K562 (cell line): ENCODE measurements around the gene GNG7.

ENCODE experiments used
- CEBPB ChIP-seq: fragments of 450-650 bp; IDR thresholded peaks from 2 replicates; pipeline ENCODE4 v1.6.1; 2016; ENCODE audit warnings: missing genetic modification characterization, missing compliant biosample characterization
- EP300 ChIP-seq: IDR thresholded peaks from 2 replicates; pipeline ENCODE4 v1.6.1; 2012; ENCODE audit warnings: low read length, improper control_type of control experiment
- EZH2 ChIP-seq: IDR thresholded peaks from 2 replicates; pipeline ENCODE4 v1.6.1; 2012; ENCODE audit warnings: low read depth, mild to moderate bottlenecking, inconsistent platforms, low read length, borderline replicate concordance
- MXI1 ChIP-seq: IDR thresholded peaks from 2 replicates; pipeline ENCODE4 v1.6.1; 2011; ENCODE audit warnings: low read depth, mild to moderate bottlenecking, improper control_type of control experiment, low read length
- RAD21 ChIP-seq, 2 experiments: fragments of 250-450 bp in 1 of 2; fragments of 450-650 bp in 1 of 2; sonication (Bioruptor Pico) in 1 of 2; formaldehyde crosslinking in 1 of 2; IDR thresholded peaks in 1 of 2; conservative IDR thresholded peaks in 1 of 2; 2 replicates each; pipeline versions ENCODE4 v1.4.0 to v1.8.0; 2020 to 2022; ENCODE audit warnings: mild to moderate bottlenecking in 2 of 2, moderate library complexity in 1 of 2
- TF ChIP-seq, protein P1 (sequence below): fragments of 250-450 bp; sonication (Bioruptor Pico); IDR thresholded peaks from 2 replicates; pipeline ENCODE4 v1.5.0; 2021; ENCODE audit warnings: mild to moderate bottlenecking, borderline replicate concordance
- TF ChIP-seq, protein P2 (sequence below), 3 experiments: IDR thresholded peaks in 2 of 3; conservative IDR thresholded peaks in 1 of 3; 2 replicates each; pipeline ENCODE4 v1.5.1; 2011 to 2012; ENCODE audit warnings: low read length in 3 of 3, mild to moderate bottlenecking in 3 of 3, control low read depth in 2 of 3, improper control_type of control experiment in 1 of 3, inconsistent platforms in 1 of 3, low read depth in 1 of 3, mixed read lengths in 1 of 3, moderate library complexity in 1 of 3; ENCODE audit not compliant: insufficient read depth in 2 of 3

DNA sequence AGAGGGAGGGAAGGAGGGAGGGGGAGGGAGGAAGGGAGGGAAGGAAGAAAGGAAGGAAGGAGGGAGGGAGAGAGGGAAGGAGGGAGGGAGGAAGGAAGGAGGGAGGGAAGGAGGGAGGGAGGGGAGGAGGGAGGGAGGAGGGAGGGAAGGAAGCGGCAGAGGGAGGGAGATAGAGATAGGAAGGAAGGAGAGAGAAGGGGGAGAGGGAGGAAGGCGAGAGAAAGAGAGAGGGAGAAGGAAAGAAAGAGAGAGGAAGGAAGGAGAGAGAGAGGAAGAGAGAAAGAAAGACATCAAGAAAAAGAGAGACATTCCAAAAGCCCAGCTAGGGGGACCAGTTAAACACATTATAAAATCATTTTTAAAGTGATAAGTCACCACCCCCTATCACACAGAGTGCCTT lies 62.5 kb downstream of the GNG7 start:
- TF ChIP-seq, protein P1, sequence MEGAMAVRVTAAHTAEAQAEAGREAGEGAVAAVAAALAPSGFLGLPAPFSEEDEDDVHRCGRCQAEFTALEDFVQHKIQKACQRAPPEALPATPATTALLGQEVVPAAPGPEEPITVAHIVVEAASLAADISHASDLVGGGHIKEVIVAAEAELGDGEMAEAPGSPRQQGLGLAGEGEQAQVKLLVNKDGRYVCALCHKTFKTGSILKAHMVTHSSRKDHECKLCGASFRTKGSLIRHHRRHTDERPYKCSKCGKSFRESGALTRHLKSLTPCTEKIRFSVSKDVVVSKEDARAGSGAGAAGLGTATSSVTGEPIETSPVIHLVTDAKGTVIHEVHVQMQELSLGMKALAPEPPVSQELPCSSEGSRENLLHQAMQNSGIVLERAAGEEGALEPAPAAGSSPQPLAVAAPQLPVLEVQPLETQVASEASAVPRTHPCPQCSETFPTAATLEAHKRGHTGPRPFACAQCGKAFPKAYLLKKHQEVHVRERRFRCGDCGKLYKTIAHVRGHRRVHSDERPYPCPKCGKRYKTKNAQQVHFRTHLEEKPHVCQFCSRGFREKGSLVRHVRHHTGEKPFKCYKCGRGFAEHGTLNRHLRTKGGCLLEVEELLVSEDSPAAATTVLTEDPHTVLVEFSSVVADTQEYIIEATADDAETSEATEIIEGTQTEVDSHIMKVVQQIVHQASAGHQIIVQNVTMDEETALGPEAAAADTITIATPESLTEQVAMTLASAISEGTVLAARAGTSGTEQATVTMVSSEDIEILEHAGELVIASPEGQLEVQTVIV (CRISPR knock-in tag) = no peak
- no peak for TF ChIP-seq CEBPB (tag)
- no peak for TF ChIP-seq RAD21 (CRISPR knock-in tag; conservative IDR thresholded peaks at IDR 0.05 in 1 of 2, IDR thresholded peaks at IDR 0.05 in 1 of 2)
- no peak for TF ChIP-seq EZH2
- no peak for TF ChIP-seq MXI1
- TF ChIP-seq, protein P2, sequence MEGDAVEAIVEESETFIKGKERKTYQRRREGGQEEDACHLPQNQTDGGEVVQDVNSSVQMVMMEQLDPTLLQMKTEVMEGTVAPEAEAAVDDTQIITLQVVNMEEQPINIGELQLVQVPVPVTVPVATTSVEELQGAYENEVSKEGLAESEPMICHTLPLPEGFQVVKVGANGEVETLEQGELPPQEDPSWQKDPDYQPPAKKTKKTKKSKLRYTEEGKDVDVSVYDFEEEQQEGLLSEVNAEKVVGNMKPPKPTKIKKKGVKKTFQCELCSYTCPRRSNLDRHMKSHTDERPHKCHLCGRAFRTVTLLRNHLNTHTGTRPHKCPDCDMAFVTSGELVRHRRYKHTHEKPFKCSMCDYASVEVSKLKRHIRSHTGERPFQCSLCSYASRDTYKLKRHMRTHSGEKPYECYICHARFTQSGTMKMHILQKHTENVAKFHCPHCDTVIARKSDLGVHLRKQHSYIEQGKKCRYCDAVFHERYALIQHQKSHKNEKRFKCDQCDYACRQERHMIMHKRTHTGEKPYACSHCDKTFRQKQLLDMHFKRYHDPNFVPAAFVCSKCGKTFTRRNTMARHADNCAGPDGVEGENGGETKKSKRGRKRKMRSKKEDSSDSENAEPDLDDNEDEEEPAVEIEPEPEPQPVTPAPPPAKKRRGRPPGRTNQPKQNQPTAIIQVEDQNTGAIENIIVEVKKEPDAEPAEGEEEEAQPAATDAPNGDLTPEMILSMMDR (IDR thresholded peaks at IDR 0.05 in 2 of 3, conservative IDR thresholded peaks at IDR 0.05 in 1 of 3; ENCODE audit: insufficient read depth in 2 of 3, low read depth in 1 of 3, low read length in 3 of 3) = no peak
- TF ChIP-seq EP300 = no peak
